Measurements from ENCODE around the gene MLST8.

Gene MLST8

GRCh38 chr16:2196162-2196980 is 8.9 kb upstream of the MLST8 start, which contains the start of gene CASKIN1:
TSS of gene CASKIN1 (minus strand) at chr16:2196605. CDS start at chr16:2196432, 173 bp downstream.
- POLR2A ChIA-PET = interaction anchor here (0.5 to 2.5 kb wide), 5 partner anchors 27 to 1826 kb away, joined by 3 to 30 read pairs (median 4); partner anchors contain the start of genes DNASE1L2, E4F1, ECI1 and MRPL28
- peak within 1 kb of the TSS; percentile 16; the same call in 1 of the 2 replicates for H3K27ac ChIP-seq (ENCODE audit: extremely low read depth, low read depth, low read length)
- H3K9me3 ChIP-seq (ENCODE audit: control insufficient read depth, insufficient read depth, low read depth, low read length) = no peaks in the 10 kb centered on the region

DNA sequence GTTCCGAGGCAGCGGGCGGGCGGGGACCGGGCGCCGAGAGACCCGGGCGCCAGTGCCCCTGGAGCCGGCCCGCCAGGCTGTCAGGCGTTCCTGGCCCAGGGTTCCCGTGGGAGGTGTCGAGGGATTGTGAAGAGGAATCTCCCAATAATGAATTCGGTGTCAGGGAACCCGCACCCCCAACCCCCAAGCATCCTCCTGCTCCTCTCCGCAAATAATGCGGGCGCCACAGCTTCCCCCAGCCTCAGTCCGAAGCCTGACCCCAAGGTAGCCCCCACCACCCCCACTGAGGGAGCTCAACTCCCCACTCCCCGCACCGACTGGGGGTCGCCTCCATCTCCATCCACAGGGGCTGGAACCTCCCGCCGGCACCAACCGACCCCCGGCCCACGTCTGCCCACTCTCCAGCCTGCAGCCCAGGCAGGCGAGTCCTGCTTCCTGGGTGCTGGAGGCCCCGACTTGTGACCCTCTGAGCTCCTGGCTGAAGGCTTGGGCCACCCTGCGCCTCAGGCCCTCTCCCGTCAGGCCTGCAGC is 8.2 kb upstream of the MLST8 start:
- Histone ChIP-seq H3K9me3 (ENCODE audit: control insufficient read depth, insufficient read depth, low read depth, low read length) (no peaks in the 10 kb centered on the region), H3K4me1 (ENCODE audit: control insufficient read depth, insufficient read depth, low read length) (peaks cover 9% of the 10 kb centered on the region; the same call in 1 of the 2 replicates), H3K36me3 (ENCODE audit: control insufficient read depth in 2 of 2, insufficient read depth in 1 of 2, low read length in 2 of 2) (no peaks in the 10 kb centered on the region), H3K27ac (ENCODE audit: extremely low read depth, low read depth, low read length) (no peak overlapping the region), H3K4me3 (ENCODE audit: low read depth, low read length) (no peak overlapping the region)
- CTCF ChIA-PET = interaction anchor here (0.6 to 1.3 kb wide), 3 partner anchors 12 to 738 kb away, joined by 3 to 5 read pairs (median 3); partner anchors contain the start of gene TRAF7
- TF ChIP-seq, protein P1, sequence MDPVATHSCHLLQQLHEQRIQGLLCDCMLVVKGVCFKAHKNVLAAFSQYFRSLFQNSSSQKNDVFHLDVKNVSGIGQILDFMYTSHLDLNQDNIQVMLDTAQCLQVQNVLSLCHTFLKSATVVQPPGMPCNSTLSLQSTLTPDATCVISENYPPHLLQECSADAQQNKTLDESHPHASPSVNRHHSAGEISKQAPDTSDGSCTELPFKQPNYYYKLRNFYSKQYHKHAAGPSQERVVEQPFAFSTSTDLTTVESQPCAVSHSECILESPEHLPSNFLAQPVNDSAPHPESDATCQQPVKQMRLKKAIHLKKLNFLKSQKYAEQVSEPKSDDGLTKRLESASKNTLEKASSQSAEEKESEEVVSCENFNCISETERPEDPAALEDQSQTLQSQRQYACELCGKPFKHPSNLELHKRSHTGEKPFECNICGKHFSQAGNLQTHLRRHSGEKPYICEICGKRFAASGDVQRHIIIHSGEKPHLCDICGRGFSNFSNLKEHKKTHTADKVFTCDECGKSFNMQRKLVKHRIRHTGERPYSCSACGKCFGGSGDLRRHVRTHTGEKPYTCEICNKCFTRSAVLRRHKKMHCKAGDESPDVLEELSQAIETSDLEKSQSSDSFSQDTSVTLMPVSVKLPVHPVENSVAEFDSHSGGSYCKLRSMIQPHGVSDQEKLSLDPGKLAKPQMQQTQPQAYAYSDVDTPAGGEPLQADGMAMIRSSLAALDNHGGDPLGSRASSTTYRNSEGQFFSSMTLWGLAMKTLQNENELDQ (tag by site-specific recombination; IDR thresholded peaks at IDR 0.05; ENCODE audit: low read depth) = no peak
- TF ChIP-seq YY1 (tag by site-specific recombination; IDR thresholded peaks at IDR 0.05) = no peak
- TF ChIP-seq, protein P2, sequence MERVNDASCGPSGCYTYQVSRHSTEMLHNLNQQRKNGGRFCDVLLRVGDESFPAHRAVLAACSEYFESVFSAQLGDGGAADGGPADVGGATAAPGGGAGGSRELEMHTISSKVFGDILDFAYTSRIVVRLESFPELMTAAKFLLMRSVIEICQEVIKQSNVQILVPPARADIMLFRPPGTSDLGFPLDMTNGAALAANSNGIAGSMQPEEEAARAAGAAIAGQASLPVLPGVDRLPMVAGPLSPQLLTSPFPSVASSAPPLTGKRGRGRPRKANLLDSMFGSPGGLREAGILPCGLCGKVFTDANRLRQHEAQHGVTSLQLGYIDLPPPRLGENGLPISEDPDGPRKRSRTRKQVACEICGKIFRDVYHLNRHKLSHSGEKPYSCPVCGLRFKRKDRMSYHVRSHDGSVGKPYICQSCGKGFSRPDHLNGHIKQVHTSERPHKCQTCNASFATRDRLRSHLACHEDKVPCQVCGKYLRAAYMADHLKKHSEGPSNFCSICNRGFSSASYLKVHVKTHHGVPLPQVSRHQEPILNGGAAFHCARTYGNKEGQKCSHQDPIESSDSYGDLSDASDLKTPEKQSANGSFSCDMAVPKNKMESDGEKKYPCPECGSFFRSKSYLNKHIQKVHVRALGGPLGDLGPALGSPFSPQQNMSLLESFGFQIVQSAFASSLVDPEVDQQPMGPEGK (tag by site-specific recombination; IDR thresholded peaks at IDR 0.05) = 0 out of 2 replicates have a peak, but pooled peaks have one; percentile 40
- peak; percentile 26; the same call in 1 of the 2 replicates for TF ChIP-seq EGR2 (tag by site-specific recombination; IDR thresholded peaks at IDR 0.05; ENCODE audit: low read depth)
- no peak for TF ChIP-seq ZNF692 (tag by site-specific recombination; IDR thresholded peaks at IDR 0.05)
- TF ChIP-seq ZNF488 (tag by site-specific recombination; IDR thresholded peaks at IDR 0.05) = no peak
- TF ChIP-seq TCF7L2 (IDR thresholded peaks at IDR 0.05; ENCODE audit: borderline replicate concordance, low read depth, low read length) = no peak
- TF ChIP-seq ZNF16 (tag by site-specific recombination; IDR thresholded peaks at IDR 0.05; ENCODE audit: low read depth) = no peak
- TF ChIP-seq GLIS2 (tag by site-specific recombination; IDR thresholded peaks at IDR 0.05) = peak; percentile 28; the same call in 1 of the 2 replicates
- POLR2A ChIA-PET = no interaction called here

More at GRCh38 chr16:2196162-2196980, 8.9 kb upstream of the MLST8 start, which contains the start of gene CASKIN1:
- TF ChIP-seq ZNF239 (tag by site-specific recombination; IDR thresholded peaks at IDR 0.05) = no peak
- H3K4me3 ChIP-seq (ENCODE audit: low read depth, low read length) = peak within 1 kb of the TSS; percentile 42
- CTCF ChIA-PET = interaction anchor here (0.6 to 3.4 kb wide), 3 partner anchors 11 to 739 kb away, joined by 3 to 28 read pairs (median 5); no protein-coding TSS in a partner anchor
- no peaks in the 10 kb centered on the region for H3K36me3 ChIP-seq (ENCODE audit: control insufficient read depth in 2 of 2, insufficient read depth in 1 of 2, low read length in 2 of 2)
- peaks cover 9% of the 10 kb centered on the region; the same call in 1 of the 2 replicates for H3K4me1 ChIP-seq (ENCODE audit: control insufficient read depth, insufficient read depth, low read length)

GRCh38 chr16:2197765-2198164 is 7.5 kb upstream of the MLST8 start:
- POLR2A ChIA-PET = no interaction called here
- no peaks in the 10 kb centered on the region for H3K36me3 ChIP-seq (ENCODE audit: control insufficient read depth in 2 of 2, insufficient read depth in 1 of 2, low read length in 2 of 2)
- H3K9me3 ChIP-seq (ENCODE audit: control insufficient read depth, insufficient read depth, low read depth, low read length) = no peaks in the 10 kb centered on the region
- no peak overlapping the region for H3K4me3 ChIP-seq (ENCODE audit: low read depth, low read length)
- CTCF ChIA-PET = interaction anchor here (0.6 to 1.3 kb wide), 4 partner anchors 13 to 303 kb away, joined by 3 to 5 read pairs (median 3); partner anchors contain the start of gene TRAF7
- H3K27ac ChIP-seq (ENCODE audit: extremely low read depth, low read depth, low read length) = no peak overlapping the region
- peaks cover 9% of the 10 kb centered on the region; the same call in 1 of the 2 replicates for H3K4me1 ChIP-seq (ENCODE audit: control insufficient read depth, insufficient read depth, low read length)
- TF ChIP-seq ZNF571 (tag by site-specific recombination; IDR thresholded peaks at IDR 0.05) (no peak), ZNF776 (tag by site-specific recombination; IDR thresholded peaks at IDR 0.05; ENCODE audit: borderline replicate concordance) (no peak), ZSCAN5A (tag by site-specific recombination; IDR thresholded peaks at IDR 0.05) (no peak), ZNF302 (tag by site-specific recombination; IDR thresholded peaks at IDR 0.05; ENCODE audit: low read depth) (no peak), ZNF239 (tag by site-specific recombination; IDR thresholded peaks at IDR 0.05) (no peak)
- TF ChIP-seq, protein P3, sequence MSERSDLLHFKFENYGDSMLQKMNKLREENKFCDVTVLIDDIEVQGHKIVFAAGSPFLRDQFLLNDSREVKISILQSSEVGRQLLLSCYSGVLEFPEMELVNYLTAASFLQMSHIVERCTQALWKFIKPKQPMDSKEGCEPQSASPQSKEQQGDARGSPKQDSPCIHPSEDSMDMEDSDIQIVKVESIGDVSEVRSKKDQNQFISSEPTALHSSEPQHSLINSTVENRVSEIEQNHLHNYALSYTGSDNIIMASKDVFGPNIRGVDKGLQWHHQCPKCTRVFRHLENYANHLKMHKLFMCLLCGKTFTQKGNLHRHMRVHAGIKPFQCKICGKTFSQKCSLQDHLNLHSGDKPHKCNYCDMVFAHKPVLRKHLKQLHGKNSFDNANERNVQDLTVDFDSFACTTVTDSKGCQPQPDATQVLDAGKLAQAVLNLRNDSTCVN (tag by site-specific recombination; optimal IDR thresholded peaks at IDR 0.05) = no peak
- TF ChIP-seq, protein P4, sequence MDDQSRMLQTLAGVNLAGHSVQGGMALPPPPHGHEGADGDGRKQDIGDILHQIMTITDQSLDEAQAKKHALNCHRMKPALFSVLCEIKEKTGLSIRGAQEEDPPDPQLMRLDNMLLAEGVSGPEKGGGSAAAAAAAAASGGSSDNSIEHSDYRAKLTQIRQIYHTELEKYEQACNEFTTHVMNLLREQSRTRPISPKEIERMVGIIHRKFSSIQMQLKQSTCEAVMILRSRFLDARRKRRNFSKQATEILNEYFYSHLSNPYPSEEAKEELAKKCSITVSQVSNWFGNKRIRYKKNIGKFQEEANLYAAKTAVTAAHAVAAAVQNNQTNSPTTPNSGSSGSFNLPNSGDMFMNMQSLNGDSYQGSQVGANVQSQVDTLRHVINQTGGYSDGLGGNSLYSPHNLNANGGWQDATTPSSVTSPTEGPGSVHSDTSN (CRISPR knock-in tag; IDR thresholded peaks at IDR 0.05) = no peak

Data from HEK293 (cell line).